ENCODE results near the gene STX19. TPM values are rescaled to one million over a fixed set of nuclear protein-coding genes. Genes with fewer than 3 reads are reported as not detected.

Gene STX19
- total and polyA plus RNA-seq, 2 experiments from 2014 or later, result 0.12 to 0.47 TPM

DNA sequence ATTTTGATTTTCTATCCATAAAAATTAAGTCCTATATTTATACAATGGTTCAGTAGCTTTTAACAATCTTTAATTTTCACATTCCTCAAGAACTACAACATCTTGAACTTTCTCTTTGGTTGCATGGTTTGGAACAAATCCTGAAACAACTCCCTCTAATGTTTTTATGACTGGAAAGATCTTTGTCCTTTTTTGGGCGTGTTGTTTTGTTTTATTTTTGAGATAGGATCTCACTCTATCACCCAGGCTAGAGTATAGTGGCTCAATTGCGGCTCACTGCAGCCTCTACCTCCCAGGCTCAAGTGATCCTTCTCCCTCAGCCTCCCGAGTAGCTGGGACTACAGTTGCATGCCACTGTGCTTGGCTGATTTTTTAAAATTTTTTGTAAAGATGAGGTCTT is 4.0 kb downstream of the STX19 start:
- Histone ChIP-seq H3K36me3 (replicated peaks; ENCODE audit: insufficient read depth, low read depth) (no peaks in the 10 kb centered on the region), H3K9me2 (replicated peaks; ENCODE audit: insufficient read depth) (no peaks in the 10 kb centered on the region), H3K27me3 (no peaks in the 10 kb centered on the region), H3K4me2 (no peak overlapping the region), H3K9me3 (ENCODE audit: low read depth) (no peaks in the 10 kb centered on the region), H3K4me1 (ENCODE audit: insufficient read depth) (no peaks in the 10 kb centered on the region), H3K27ac (no peak overlapping the region), H2AFZ (no peak overlapping the region), H4K20me1 (ENCODE audit: insufficient read depth, poor library complexity, severe bottlenecking) (no peaks in the 10 kb centered on the region), H3K79me2 (no peaks in the 10 kb centered on the region), H3K4me3 (no peak overlapping the region)
- DNase-seq (ENCODE audit: low spot score), result no peak
- 92% methylated on average over 3 of the region's 3 CpGs for WGBS (ENCODE audit: low lambda C conversion rate, missing lambda C conversion rate)
- TF ChIP-seq EZH2 (IDR thresholded peaks at IDR 0.05; ENCODE audit: borderline replicate concordance), result no peak
- TF ChIP-seq, protein P1, sequence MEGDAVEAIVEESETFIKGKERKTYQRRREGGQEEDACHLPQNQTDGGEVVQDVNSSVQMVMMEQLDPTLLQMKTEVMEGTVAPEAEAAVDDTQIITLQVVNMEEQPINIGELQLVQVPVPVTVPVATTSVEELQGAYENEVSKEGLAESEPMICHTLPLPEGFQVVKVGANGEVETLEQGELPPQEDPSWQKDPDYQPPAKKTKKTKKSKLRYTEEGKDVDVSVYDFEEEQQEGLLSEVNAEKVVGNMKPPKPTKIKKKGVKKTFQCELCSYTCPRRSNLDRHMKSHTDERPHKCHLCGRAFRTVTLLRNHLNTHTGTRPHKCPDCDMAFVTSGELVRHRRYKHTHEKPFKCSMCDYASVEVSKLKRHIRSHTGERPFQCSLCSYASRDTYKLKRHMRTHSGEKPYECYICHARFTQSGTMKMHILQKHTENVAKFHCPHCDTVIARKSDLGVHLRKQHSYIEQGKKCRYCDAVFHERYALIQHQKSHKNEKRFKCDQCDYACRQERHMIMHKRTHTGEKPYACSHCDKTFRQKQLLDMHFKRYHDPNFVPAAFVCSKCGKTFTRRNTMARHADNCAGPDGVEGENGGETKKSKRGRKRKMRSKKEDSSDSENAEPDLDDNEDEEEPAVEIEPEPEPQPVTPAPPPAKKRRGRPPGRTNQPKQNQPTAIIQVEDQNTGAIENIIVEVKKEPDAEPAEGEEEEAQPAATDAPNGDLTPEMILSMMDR (IDR thresholded peaks at IDR 0.05; ENCODE audit: poor library complexity), result no peak
- no peak for TF ChIP-seq EZH2phosphoT487 (IDR thresholded peaks at IDR 0.05; ENCODE audit: low read depth, severe bottlenecking, unreplicated experiment)

DNA sequence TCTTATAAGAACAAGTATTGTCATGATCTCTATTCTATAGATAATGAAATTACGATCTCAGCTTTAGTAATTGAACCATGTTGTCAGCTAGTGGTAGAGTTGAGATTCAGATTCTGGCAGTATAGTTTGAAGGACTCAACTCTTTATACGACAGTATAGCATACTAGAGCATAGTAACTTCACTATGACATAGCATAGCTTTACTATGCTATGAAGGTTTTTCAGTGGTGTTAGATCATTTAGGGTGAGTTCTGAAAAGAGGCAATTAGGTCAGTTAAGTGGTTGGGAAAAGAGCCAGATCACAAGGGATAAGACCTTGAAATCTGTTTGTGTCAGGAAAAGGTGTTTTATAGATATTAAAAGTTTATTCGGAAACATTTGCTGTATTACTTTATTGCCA is 8.1 kb downstream of the STX19 start:
- no peaks in the 10 kb centered on the region for H3K9me2 ChIP-seq (replicated peaks; ENCODE audit: insufficient read depth)
- H3K36me3 ChIP-seq (replicated peaks; ENCODE audit: insufficient read depth, low read depth), result no peaks in the 10 kb centered on the region
- H3K79me2 ChIP-seq, result no peaks in the 10 kb centered on the region
- DNase-seq (ENCODE audit: low spot score), result no peak
- H3K4me1 ChIP-seq (ENCODE audit: insufficient read depth), result no peaks in the 10 kb centered on the region
- H3K27me3 ChIP-seq, result no peaks in the 10 kb centered on the region
- H3K4me2 ChIP-seq, result no peak overlapping the region
- WGBS (ENCODE audit: low lambda C conversion rate, missing lambda C conversion rate), result 93% methylated on average over 3 of the region's 3 CpGs
- H3K27ac ChIP-seq, result no peak overlapping the region
- TF ChIP-seq EZH2 (IDR thresholded peaks at IDR 0.05; ENCODE audit: borderline replicate concordance) (no peak), EZH2phosphoT487 (IDR thresholded peaks at IDR 0.05; ENCODE audit: low read depth, severe bottlenecking, unreplicated experiment) (no peak)
- TF ChIP-seq, protein P1 (IDR thresholded peaks at IDR 0.05; ENCODE audit: poor library complexity), result no peak
- no peaks in the 10 kb centered on the region for H4K20me1 ChIP-seq (ENCODE audit: insufficient read depth, poor library complexity, severe bottlenecking)
- no peak overlapping the region for H2AFZ ChIP-seq
- no peaks in the 10 kb centered on the region for H3K9me3 ChIP-seq (ENCODE audit: low read depth)
- no peak overlapping the region for H3K4me3 ChIP-seq

DNA sequence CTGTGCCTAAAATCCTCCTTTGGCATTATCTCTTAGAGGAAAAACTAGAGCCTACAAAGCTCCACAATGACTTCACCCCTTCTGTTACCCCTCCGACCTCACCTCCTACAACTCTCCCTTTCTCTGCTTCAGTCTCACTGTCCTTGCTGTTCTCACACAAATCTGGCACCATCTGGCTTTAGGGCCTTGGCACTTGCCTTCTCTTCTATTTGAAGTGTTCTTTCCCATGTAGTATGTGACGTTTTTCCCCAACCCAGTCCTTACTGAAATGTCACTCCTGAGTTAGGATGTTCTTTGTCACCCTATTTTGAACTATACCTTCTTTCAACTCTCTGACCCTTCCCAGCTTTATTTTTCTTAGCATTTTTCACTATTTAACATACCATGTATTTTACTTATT is 8.7 kb downstream of the STX19 start:
- TF ChIP-seq EZH2phosphoT487 (IDR thresholded peaks at IDR 0.05; ENCODE audit: low read depth, severe bottlenecking, unreplicated experiment) (no peak), EZH2 (IDR thresholded peaks at IDR 0.05; ENCODE audit: borderline replicate concordance) (no peak)
- TF ChIP-seq, protein P1 (IDR thresholded peaks at IDR 0.05; ENCODE audit: poor library complexity), result no peak

DNA sequence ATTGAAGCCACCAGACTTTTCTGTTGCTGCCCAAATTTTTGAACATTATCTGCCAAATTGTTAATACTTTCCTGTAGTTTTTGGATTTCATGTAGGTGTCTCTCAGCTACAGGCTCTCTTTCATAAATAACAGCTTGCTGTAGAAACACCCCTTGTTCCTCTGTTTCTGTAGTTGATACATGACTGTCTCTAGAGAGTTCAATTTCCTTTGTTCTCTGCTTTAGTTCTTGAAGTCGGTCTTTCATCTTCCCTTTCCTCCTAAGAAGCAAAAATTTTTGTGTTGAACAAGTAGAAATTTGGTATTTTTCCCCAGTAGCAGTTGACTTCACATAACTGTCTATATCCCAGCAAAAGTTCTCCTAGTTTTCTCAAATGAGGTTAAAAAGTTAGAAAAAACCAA is 13.4 kb downstream of the STX19 start:
- Histone ChIP-seq H3K4me2 (no peak overlapping the region), H3K4me1 (ENCODE audit: insufficient read depth) (no peaks in the 10 kb centered on the region), H3K4me3 (no peak overlapping the region), H3K27me3 (no peaks in the 10 kb centered on the region), H2AFZ (no peak overlapping the region), H3K27ac (no peak overlapping the region), H3K9me2 (replicated peaks; ENCODE audit: insufficient read depth) (no peaks in the 10 kb centered on the region), H3K9me3 (ENCODE audit: low read depth) (no peaks in the 10 kb centered on the region), H4K20me1 (ENCODE audit: insufficient read depth, poor library complexity, severe bottlenecking) (no peaks in the 10 kb centered on the region), H3K36me3 (replicated peaks; ENCODE audit: insufficient read depth, low read depth) (no peaks in the 10 kb centered on the region), H3K79me2 (no peaks in the 10 kb centered on the region)
- DNase-seq (ENCODE audit: low spot score), result no peak
- TF ChIP-seq EZH2 (IDR thresholded peaks at IDR 0.05; ENCODE audit: borderline replicate concordance) (no peak), EZH2phosphoT487 (IDR thresholded peaks at IDR 0.05; ENCODE audit: low read depth, severe bottlenecking, unreplicated experiment) (no peak)
- TF ChIP-seq, protein P1 (IDR thresholded peaks at IDR 0.05; ENCODE audit: poor library complexity), result no peak
- 79% methylated on average over 1 of the region's 1 CpG for WGBS (ENCODE audit: low lambda C conversion rate, missing lambda C conversion rate)

More for the DNA sequence above, 8.7 kb downstream of the STX19 start:
- Histone ChIP-seq H3K4me3 (no peak overlapping the region), H3K36me3 (replicated peaks; ENCODE audit: insufficient read depth, low read depth) (no peaks in the 10 kb centered on the region), H3K9me3 (ENCODE audit: low read depth) (no peaks in the 10 kb centered on the region), H3K9me2 (replicated peaks; ENCODE audit: insufficient read depth) (no peaks in the 10 kb centered on the region), H3K4me1 (ENCODE audit: insufficient read depth) (no peaks in the 10 kb centered on the region), H3K27ac (no peak overlapping the region), H2AFZ (no peak overlapping the region), H3K4me2 (no peak overlapping the region), H4K20me1 (ENCODE audit: insufficient read depth, poor library complexity, severe bottlenecking) (no peaks in the 10 kb centered on the region), H3K79me2 (no peaks in the 10 kb centered on the region), H3K27me3 (no peaks in the 10 kb centered on the region)
- WGBS (ENCODE audit: low lambda C conversion rate, missing lambda C conversion rate), result 95% methylated on average over 2 of the region's 2 CpGs
- no peak for DNase-seq (ENCODE audit: low spot score)

All from hepatocyte (in vitro differentiated cells).